Measurements from ENCODE around the gene AP3S2.
A peak's percentile ranks its signal among the peaks of the same experiment; 100 is the strongest.

DNA sequence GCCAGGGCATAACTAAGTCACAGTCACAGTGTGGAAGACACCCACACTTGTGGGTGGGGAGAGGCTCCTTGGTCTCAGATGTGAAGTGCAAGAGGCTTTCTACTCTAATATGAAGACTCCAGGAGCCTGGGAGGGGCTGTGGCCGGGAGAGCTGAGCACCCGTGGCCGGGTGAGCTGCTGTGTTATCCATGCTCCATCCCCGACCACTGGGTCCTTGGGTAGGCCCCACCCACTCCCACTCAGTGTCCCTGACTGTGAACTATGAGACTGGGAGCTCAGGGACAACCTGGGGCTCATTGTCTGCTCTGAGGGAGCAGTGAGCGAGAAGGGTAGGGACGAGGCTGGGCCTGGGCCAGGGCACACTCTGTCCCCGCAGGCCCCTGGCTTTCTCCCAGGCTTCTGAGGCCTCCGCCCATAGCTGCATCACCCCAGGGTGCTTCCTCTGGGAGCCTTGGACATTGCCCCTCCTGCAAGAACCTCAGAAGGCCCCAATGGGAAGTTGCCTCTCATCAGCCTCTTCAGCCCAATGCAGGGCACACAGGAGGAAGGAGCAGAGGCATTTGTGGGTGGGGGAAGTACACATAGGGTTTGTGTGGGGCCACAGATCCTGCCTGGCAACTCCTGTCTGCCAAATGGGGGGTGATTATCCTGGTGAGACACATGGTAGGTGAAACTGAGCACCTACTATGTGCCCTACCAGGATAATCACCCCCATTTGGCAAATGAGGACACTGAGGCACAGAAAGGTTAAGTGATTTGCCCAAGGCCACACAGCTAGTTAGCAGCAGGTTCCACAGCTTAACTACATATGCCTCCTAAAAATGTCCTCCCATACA, 81.6 kb downstream of the AP3S2 start:
- TF ChIP-seq, protein P1, sequence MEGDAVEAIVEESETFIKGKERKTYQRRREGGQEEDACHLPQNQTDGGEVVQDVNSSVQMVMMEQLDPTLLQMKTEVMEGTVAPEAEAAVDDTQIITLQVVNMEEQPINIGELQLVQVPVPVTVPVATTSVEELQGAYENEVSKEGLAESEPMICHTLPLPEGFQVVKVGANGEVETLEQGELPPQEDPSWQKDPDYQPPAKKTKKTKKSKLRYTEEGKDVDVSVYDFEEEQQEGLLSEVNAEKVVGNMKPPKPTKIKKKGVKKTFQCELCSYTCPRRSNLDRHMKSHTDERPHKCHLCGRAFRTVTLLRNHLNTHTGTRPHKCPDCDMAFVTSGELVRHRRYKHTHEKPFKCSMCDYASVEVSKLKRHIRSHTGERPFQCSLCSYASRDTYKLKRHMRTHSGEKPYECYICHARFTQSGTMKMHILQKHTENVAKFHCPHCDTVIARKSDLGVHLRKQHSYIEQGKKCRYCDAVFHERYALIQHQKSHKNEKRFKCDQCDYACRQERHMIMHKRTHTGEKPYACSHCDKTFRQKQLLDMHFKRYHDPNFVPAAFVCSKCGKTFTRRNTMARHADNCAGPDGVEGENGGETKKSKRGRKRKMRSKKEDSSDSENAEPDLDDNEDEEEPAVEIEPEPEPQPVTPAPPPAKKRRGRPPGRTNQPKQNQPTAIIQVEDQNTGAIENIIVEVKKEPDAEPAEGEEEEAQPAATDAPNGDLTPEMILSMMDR (IDR thresholded peaks at IDR 0.05), result no peak
- TF ChIP-seq POLR2AphosphoS5 (IDR thresholded peaks at IDR 0.05) (peak; percentile 81), POLR2A (IDR thresholded peaks at IDR 0.05) (no peak)
